GM23338 (cell line): ENCODE data around the gene COQ10B. TPM values are rescaled to one million over a fixed set of nuclear protein-coding genes. Genes with fewer than 3 reads are reported as not detected.

Experiments
- ATAC-seq: fragments of 200-7000 bp; cut with Tn5 transposase; 3 replicates; pipeline ENCODE4 v1.9.1; 2020
- DNase-seq: peaks from one replicate; pipeline ENCODE4 v3.0.0-alpha.2; 2015; ENCODE audit warnings: low spot score
- H2AFZ ChIP-seq: fragments of 200-600 bp; sonication (generic); 2 replicates; pipeline ENCODE4 v1.8.0; 2016; ENCODE audit warnings: antibody characterized with exemption, mild to moderate bottlenecking, moderate library complexity
- H3F3A ChIP-seq: fragments of 200-600 bp; sonication (generic); replicated peaks from 2 replicates; pipeline ENCODE4 v1.8.0; 2017; ENCODE audit warnings: antibody characterized with exemption, mixed run types, low read depth
- H3K27ac ChIP-seq: fragments of 200-600 bp; sonication (generic); 2 replicates; pipeline ENCODE4 v1.6.1; 2016; ENCODE audit warnings: low read depth
- H3K27me3 ChIP-seq: fragments of 200-600 bp; sonication (generic); 2 replicates; pipeline ENCODE4 v1.8.0; 2016; ENCODE audit warnings: mild to moderate bottlenecking, mixed run types, moderate library complexity; ENCODE audit not compliant: insufficient read depth
- H3K36me3 ChIP-seq: fragments of 200-600 bp; sonication (generic); 2 replicates; pipeline ENCODE4 v1.8.0; 2016; ENCODE audit warnings: mild to moderate bottlenecking; ENCODE audit not compliant: insufficient read depth
- H3K4me1 ChIP-seq: fragments of 200-600 bp; sonication (generic); 2 replicates; pipeline ENCODE4 v1.8.0; 2016; ENCODE audit warnings: mild to moderate bottlenecking, moderate library complexity; ENCODE audit not compliant: insufficient read depth
- H3K4me2 ChIP-seq: fragments of 200-600 bp; sonication (generic); 2 replicates; pipeline ENCODE4 v1.7.1; 2017; ENCODE audit warnings: mixed run types
- H3K4me3 ChIP-seq: fragments of 200-600 bp; sonication (generic); 2 replicates; pipeline ENCODE4 v1.6.1; 2016; ENCODE audit warnings: mixed run types
- H3K79me2 ChIP-seq: fragments of 200-600 bp; sonication (generic); replicated peaks from 2 replicates; pipeline ENCODE4 v1.8.0; 2017; ENCODE audit warnings: mild to moderate bottlenecking; ENCODE audit not compliant: insufficient read depth
- H3K9me2 ChIP-seq: fragments of 200-600 bp; sonication (generic); 2 replicates; pipeline ENCODE4 v1.8.0; 2017; ENCODE audit not compliant: insufficient read depth
- H4K20me1 ChIP-seq: fragments of 200-600 bp; sonication (generic); replicated peaks from 2 replicates; pipeline ENCODE4 v1.8.0; 2017; ENCODE audit warnings: mild to moderate bottlenecking; ENCODE audit not compliant: insufficient read depth
- H3K27ac Mint-ChIP-seq: 2 replicates; pipeline ENCODE4 v1.8.0; 2020; ENCODE audit warnings: inconsistent platforms, mild to moderate bottlenecking, moderate library complexity, mixed read lengths
- H3K27me3 Mint-ChIP-seq: 3 replicates; pipeline ENCODE4 v1.8.0; 2022; ENCODE audit warnings: low read depth, mild to moderate bottlenecking, moderate library complexity, mixed read lengths, inconsistent platforms; ENCODE audit not compliant: insufficient read depth, poor library complexity
- H3K36me3 Mint-ChIP-seq: 3 replicates; pipeline ENCODE4 v1.8.0; 2021; ENCODE audit warnings: low read depth, mild to moderate bottlenecking, inconsistent platforms, moderate library complexity, mixed read lengths
- H3K4me1 Mint-ChIP-seq: 3 replicates; pipeline ENCODE4 v1.8.0; 2020; ENCODE audit warnings: mild to moderate bottlenecking, inconsistent platforms, mixed read lengths
- H3K4me3 Mint-ChIP-seq: 3 replicates; pipeline ENCODE4 v1.8.0; 2021; ENCODE audit warnings: moderate library complexity, mild to moderate bottlenecking, inconsistent platforms, mixed read lengths
- H3K9me3 Mint-ChIP-seq: 3 replicates; pipeline ENCODE4 v1.8.0; 2020; ENCODE audit warnings: moderate library complexity, mild to moderate bottlenecking, inconsistent platforms, mixed read lengths
- CREB1 ChIP-seq: fragments of 250-450 bp; sonication (Bioruptor Pico); IDR thresholded peaks from 2 replicates; pipeline ENCODE4 v1.5.0; 2020; ENCODE audit warnings: low read depth, mild to moderate bottlenecking, moderate library complexity
- EZH2 ChIP-seq: fragments of 200-600 bp; sonication (generic); IDR thresholded peaks from one replicate; pipeline ENCODE4 v1.8.0; 2017; ENCODE audit warnings: antibody characterized with exemption, mild to moderate bottlenecking, low read depth; ENCODE audit not compliant: unreplicated experiment
- EZH2phosphoT487 ChIP-seq: fragments of 200-600 bp; sonication (generic); IDR thresholded peaks from one replicate; pipeline ENCODE4 v1.8.1; 2018; ENCODE audit warnings: antibody characterized with exemption; ENCODE audit not compliant: unreplicated experiment
- JUNB ChIP-seq: IDR thresholded peaks from one replicate; pipeline ENCODE4 v1.6.1; 2016; ENCODE audit warnings: antibody characterized with exemption; ENCODE audit not compliant: unreplicated experiment
- NANOG ChIP-seq: IDR thresholded peaks from 2 replicates; pipeline ENCODE4 v1.6.1; 2016; ENCODE audit warnings: antibody characterized with exemption, borderline replicate concordance
- POLR2AphosphoS5 ChIP-seq: IDR thresholded peaks from 2 replicates; pipeline ENCODE4 v1.6.1; 2016; ENCODE audit warnings: antibody characterized with exemption, low read depth
- STAT1 ChIP-seq: IDR thresholded peaks from one replicate; pipeline ENCODE4 v1.6.1; 2016; ENCODE audit warnings: antibody characterized with exemption; ENCODE audit not compliant: unreplicated experiment
- ZNF114 ChIP-seq: fragments of 250-450 bp; sonication (Bioruptor Pico); IDR thresholded peaks from 2 replicates; pipeline ENCODE4 v1.5.0; 2020; ENCODE audit warnings: mild to moderate bottlenecking, moderate library complexity
- ZNF331 ChIP-seq: fragments of 250-450 bp; sonication (Bioruptor Pico); IDR thresholded peaks from 2 replicates; pipeline ENCODE4 v1.5.0; 2020; ENCODE audit warnings: low read depth, mild to moderate bottlenecking, moderate library complexity
- polyA plus RNA-seq: library from polyadenylated mRNA; unstranded; fragments of >200 nt; fragmentation: Nextera tagmentation; extraction: Ambion mirVana; gene quantifications from 2 replicates; pipeline ENCODE4 v1.2.1, GENCODE V29; 2016
- total RNA-seq: library from RNA; depleted of rRNA; stranded (reverse); fragments of >200 nt; shearing (Covaris generic); gene quantifications from 2 replicates; pipeline ENCODE4 v1.2.3, GENCODE V29; 2014
- TF ChIP-seq, protein P1 (sequence below): fragments of 250-450 bp; sonication (Bioruptor Pico); IDR thresholded peaks from 2 replicates; pipeline ENCODE4 v1.5.0; 2020; ENCODE audit warnings: mild to moderate bottlenecking, moderate library complexity
- TF ChIP-seq, protein P2 (sequence below): IDR thresholded peaks from 2 replicates; pipeline ENCODE4 v1.6.1; 2016; ENCODE audit warnings: antibody characterized with exemption
- TF ChIP-seq, protein P3 (sequence below), 2 experiments: fragments of 200-600 bp in 1 of 2; sonication (generic) in 1 of 2; conservative IDR thresholded peaks; 2 replicates each; pipeline versions ENCODE4 v1.5.1 to v1.6.1; 2016 to 2017; ENCODE audit warnings: antibody characterized with exemption in 2 of 2, low read depth in 2 of 2, mild to moderate bottlenecking in 2 of 2, moderate library complexity in 1 of 2
- TF ChIP-seq, protein P4 (sequence below): IDR thresholded peaks from one replicate; pipeline ENCODE4 v1.6.1; 2018; ENCODE audit warnings: antibody characterized with exemption; ENCODE audit not compliant: unreplicated experiment

Gene COQ10B
- total and polyA plus RNA-seq, 2 experiments from 2014 or later = 26.1 to 27.6 TPM

DNA sequence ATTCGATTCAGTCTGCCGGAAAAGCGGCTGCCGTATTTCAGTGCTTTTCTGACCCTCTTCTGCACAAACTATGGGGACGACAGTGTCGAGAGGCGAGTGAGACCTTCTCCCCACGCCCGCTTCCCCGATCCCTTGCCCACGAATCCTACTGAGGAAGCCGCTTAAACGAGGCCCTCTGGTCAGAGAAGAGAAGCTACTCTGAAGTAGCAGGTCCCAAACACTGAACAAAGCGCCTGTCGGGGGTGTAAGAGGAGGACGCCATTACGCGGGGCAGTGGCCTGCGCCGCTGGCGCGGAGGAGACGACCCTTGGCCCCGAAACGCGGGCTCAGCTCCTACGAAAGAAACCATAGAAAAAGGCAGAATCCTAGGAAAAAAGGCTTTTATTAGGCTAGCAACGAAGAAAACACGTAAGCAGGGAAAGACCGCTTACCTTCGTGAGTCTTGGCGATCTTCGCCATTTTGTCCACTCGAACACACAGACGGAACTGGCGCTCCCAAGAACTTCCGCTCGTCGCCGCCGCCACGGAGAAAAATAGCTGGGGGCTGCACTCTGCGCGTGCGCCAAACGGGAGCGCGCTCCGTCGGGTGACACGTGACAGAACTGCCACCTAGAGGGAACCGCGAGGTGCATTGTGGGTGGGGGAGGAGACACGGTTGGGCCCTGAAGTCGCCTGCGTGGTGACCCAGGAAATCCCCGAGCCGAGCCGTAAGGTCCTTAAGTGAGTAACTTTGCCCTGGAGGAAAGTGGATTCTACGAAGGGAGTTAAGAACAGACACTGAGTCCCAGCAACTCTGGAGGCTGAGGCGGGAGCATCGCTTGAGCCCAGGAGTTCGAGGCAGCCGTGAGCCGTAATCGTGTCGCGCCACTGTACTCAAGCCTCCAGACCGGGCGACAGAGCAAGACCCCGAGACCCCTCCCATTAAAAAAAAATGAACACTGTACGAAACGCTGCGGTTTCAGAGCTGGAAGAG, 18.5 kb upstream of the COQ10B start, which contains the start of gene SF3B1:
Gene SF3B1 (minus strand): TSS at position 488 of the 973 bp plus-strand sequence. CDS start 29 bp downstream, at position 459.
- H3K4me3 Mint-ChIP-seq = peak within 1 kb of the TSS; percentile 93
- Histone ChIP-seq H3K79me2 (peaks cover 55% of the 10 kb centered on the region), H2AFZ (peak within 1 kb of the TSS; percentile 84), H3K27me3 (no peaks in the 10 kb centered on the region), H4K20me1 (peaks cover 41% of the 10 kb centered on the region), H3F3A (0 out of 2 replicates have a peak, but pooled peaks cover 2% of the 10 kb centered on the region), H3K4me3 (peak within 1 kb of the TSS; percentile 83), H3K9me2 (no peaks in the 10 kb centered on the region), H3K36me3 (no peaks in the 10 kb centered on the region), H3K4me2 (peak within 1 kb of the TSS; percentile 96), H3K4me1 (peaks cover 28% of the 10 kb centered on the region), H3K27ac (peak within 1 kb of the TSS; percentile 93)
- peak within 1 kb of the TSS; percentile 100 for H3K27ac Mint-ChIP-seq
- H3K9me3 Mint-ChIP-seq = no peaks in the 10 kb centered on the region
- ATAC-seq (peak; percentile 89), DNase-seq (peak; percentile 98)
- TF ChIP-seq STAT1 (no peak), EZH2 (no peak), ZNF114 (CRISPR knock-in tag) (no peak), NANOG (no peak), POLR2AphosphoS5 (peak; percentile 97), JUNB (no peak), EZH2phosphoT487 (no peak), CREB1 (CRISPR knock-in tag) (peak; percentile 67), ZNF331 (CRISPR knock-in tag) (no peak)
- TF ChIP-seq, protein P1, sequence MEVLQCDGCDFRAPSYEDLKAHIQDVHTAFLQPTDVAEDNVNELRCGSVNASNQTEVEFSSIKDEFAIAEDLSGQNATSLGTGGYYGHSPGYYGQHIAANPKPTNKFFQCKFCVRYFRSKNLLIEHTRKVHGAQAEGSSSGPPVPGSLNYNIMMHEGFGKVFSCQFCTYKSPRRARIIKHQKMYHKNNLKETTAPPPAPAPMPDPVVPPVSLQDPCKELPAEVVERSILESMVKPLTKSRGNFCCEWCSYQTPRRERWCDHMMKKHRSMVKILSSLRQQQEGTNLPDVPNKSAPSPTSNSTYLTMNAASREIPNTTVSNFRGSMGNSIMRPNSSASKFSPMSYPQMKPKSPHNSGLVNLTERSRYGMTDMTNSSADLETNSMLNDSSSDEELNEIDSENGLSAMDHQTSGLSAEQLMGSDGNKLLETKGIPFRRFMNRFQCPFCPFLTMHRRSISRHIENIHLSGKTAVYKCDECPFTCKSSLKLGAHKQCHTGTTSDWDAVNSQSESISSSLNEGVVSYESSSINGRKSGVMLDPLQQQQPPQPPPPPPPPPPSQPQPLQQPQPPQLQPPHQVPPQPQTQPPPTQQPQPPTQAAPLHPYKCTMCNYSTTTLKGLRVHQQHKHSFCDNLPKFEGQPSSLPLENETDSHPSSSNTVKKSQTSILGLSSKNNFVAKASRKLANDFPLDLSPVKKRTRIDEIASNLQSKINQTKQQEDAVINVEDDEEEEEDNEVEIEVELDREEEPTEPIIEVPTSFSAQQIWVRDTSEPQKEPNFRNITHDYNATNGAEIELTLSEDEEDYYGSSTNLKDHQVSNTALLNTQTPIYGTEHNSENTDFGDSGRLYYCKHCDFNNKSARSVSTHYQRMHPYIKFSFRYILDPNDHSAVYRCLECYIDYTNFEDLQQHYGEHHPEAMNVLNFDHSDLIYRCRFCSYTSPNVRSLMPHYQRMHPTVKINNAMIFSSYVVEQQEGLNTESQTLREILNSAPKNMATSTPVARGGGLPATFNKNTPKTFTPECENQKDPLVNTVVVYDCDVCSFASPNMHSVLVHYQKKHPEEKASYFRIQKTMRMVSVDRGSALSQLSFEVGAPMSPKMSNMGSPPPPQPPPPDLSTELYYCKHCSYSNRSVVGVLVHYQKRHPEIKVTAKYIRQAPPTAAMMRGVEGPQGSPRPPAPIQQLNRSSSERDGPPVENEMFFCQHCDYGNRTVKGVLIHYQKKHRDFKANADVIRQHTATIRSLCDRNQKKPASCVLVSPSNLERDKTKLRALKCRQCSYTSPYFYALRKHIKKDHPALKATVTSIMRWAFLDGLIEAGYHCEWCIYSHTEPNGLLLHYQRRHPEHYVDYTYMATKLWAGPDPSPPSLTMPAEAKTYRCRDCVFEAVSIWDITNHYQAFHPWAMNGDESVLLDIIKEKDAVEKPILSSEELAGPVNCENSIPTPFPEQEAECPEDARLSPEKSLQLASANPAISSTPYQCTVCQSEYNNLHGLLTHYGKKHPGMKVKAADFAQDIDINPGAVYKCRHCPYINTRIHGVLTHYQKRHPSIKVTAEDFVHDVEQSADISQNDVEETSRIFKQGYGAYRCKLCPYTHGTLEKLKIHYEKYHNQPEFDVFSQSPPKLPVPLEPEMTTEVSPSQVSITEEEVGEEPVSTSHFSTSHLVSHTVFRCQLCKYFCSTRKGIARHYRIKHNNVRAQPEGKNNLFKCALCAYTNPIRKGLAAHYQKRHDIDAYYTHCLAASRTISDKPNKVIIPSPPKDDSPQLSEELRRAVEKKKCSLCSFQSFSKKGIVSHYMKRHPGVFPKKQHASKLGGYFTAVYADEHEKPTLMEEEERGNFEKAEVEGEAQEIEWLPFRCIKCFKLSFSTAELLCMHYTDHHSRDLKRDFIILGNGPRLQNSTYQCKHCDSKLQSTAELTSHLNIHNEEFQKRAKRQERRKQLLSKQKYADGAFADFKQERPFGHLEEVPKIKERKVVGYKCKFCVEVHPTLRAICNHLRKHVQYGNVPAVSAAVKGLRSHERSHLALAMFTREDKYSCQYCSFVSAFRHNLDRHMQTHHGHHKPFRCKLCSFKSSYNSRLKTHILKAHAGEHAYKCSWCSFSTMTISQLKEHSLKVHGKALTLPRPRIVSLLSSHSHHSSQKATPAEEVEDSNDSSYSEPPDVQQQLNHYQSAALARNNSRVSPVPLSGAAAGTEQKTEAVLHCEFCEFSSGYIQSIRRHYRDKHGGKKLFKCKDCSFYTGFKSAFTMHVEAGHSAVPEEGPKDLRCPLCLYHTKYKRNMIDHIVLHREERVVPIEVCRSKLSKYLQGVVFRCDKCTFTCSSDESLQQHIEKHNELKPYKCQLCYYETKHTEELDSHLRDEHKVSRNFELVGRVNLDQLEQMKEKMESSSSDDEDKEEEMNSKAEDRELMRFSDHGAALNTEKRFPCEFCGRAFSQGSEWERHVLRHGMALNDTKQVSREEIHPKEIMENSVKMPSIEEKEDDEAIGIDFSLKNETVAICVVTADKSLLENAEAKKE (CRISPR knock-in tag) = no peak
- TF ChIP-seq, protein P2, sequence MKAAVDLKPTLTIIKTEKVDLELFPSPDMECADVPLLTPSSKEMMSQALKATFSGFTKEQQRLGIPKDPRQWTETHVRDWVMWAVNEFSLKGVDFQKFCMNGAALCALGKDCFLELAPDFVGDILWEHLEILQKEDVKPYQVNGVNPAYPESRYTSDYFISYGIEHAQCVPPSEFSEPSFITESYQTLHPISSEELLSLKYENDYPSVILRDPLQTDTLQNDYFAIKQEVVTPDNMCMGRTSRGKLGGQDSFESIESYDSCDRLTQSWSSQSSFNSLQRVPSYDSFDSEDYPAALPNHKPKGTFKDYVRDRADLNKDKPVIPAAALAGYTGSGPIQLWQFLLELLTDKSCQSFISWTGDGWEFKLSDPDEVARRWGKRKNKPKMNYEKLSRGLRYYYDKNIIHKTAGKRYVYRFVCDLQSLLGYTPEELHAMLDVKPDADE = peak; percentile 86
- TF ChIP-seq, protein P3, sequence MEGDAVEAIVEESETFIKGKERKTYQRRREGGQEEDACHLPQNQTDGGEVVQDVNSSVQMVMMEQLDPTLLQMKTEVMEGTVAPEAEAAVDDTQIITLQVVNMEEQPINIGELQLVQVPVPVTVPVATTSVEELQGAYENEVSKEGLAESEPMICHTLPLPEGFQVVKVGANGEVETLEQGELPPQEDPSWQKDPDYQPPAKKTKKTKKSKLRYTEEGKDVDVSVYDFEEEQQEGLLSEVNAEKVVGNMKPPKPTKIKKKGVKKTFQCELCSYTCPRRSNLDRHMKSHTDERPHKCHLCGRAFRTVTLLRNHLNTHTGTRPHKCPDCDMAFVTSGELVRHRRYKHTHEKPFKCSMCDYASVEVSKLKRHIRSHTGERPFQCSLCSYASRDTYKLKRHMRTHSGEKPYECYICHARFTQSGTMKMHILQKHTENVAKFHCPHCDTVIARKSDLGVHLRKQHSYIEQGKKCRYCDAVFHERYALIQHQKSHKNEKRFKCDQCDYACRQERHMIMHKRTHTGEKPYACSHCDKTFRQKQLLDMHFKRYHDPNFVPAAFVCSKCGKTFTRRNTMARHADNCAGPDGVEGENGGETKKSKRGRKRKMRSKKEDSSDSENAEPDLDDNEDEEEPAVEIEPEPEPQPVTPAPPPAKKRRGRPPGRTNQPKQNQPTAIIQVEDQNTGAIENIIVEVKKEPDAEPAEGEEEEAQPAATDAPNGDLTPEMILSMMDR (conservative IDR thresholded peaks at IDR 0.05; ENCODE audit: low read depth in 2 of 2) = no peak
- TF ChIP-seq, protein P4, sequence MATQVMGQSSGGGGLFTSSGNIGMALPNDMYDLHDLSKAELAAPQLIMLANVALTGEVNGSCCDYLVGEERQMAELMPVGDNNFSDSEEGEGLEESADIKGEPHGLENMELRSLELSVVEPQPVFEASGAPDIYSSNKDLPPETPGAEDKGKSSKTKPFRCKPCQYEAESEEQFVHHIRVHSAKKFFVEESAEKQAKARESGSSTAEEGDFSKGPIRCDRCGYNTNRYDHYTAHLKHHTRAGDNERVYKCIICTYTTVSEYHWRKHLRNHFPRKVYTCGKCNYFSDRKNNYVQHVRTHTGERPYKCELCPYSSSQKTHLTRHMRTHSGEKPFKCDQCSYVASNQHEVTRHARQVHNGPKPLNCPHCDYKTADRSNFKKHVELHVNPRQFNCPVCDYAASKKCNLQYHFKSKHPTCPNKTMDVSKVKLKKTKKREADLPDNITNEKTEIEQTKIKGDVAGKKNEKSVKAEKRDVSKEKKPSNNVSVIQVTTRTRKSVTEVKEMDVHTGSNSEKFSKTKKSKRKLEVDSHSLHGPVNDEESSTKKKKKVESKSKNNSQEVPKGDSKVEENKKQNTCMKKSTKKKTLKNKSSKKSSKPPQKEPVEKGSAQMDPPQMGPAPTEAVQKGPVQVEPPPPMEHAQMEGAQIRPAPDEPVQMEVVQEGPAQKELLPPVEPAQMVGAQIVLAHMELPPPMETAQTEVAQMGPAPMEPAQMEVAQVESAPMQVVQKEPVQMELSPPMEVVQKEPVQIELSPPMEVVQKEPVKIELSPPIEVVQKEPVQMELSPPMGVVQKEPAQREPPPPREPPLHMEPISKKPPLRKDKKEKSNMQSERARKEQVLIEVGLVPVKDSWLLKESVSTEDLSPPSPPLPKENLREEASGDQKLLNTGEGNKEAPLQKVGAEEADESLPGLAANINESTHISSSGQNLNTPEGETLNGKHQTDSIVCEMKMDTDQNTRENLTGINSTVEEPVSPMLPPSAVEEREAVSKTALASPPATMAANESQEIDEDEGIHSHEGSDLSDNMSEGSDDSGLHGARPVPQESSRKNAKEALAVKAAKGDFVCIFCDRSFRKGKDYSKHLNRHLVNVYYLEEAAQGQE = no peak
- H3K27me3 Mint-ChIP-seq = peaks cover 10% of the 10 kb centered on the region
- peaks cover 22% of the 10 kb centered on the region for H3K4me1 Mint-ChIP-seq
- peaks cover 13% of the 10 kb centered on the region for H3K36me3 Mint-ChIP-seq
